ENCODE measurements around the gene SDR39U1.

SDR39U1 gene

DNA sequence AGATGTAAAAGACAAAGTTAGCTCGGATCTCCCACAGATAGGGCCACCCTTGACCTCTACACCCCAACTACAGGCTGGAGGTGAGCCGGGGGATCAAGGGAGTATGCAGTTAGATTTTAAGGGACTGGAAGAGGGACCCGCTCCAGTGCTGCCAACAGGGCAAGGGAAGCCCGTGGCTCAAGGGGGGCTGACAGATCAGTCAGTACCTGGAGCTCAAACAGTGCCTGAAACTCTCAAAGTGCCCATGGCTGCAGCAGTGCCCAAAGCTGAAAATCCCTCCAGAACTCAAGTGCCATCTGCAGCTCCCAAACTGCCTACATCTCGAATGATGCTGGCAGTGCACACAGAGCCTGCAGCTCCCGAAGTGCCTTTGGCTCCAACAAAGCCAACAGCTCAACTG lies 33.4 kb downstream of the SDR39U1 start:
- Histone ChIP-seq H3K4me3 (ENCODE audit: severe bottlenecking) (no peak overlapping the region), H3K9me3 (ENCODE audit: severe bottlenecking) (no peaks in the 10 kb centered on the region), H3K27me3 (ENCODE audit: insufficient read depth, poor library complexity, severe bottlenecking) (no peaks in the 10 kb centered on the region), H3K36me3 (ENCODE audit: low read depth) (no peaks in the 10 kb centered on the region), H3K4me1 (ENCODE audit: insufficient read depth, poor library complexity, severe bottlenecking) (no peaks in the 10 kb centered on the region), H3K27ac (ENCODE audit: poor library complexity, severe bottlenecking) (no peak overlapping the region)
- no peak for DNase-seq (ENCODE audit: low spot score)
- TF ChIP-seq, protein P1, sequence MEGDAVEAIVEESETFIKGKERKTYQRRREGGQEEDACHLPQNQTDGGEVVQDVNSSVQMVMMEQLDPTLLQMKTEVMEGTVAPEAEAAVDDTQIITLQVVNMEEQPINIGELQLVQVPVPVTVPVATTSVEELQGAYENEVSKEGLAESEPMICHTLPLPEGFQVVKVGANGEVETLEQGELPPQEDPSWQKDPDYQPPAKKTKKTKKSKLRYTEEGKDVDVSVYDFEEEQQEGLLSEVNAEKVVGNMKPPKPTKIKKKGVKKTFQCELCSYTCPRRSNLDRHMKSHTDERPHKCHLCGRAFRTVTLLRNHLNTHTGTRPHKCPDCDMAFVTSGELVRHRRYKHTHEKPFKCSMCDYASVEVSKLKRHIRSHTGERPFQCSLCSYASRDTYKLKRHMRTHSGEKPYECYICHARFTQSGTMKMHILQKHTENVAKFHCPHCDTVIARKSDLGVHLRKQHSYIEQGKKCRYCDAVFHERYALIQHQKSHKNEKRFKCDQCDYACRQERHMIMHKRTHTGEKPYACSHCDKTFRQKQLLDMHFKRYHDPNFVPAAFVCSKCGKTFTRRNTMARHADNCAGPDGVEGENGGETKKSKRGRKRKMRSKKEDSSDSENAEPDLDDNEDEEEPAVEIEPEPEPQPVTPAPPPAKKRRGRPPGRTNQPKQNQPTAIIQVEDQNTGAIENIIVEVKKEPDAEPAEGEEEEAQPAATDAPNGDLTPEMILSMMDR (IDR thresholded peaks at IDR 0.05; ENCODE audit: poor library complexity, severe bottlenecking): no peak
- no peak for ATAC-seq (ENCODE audit: low read depth)

DNA sequence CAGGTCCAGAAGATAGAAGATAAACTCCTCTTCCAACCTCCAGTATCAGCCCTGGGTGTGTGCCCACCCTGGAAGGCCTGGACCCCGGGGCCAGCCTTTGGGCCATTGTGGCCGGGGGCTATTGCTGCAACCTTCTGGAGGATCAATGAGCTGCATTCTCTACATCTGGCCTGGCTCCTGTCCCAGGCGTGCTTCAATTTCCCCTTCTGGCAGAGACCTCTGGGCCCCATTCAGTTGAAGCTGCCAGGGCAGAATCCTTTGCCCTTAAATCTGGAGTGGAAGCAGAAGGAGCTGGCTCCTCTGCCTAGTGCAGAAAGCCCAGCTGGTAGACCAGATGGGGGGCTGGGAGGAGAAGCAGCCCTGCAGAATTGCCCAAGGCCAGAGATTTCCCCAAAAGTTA lies 33.8 kb downstream of the SDR39U1 start:
- Histone ChIP-seq H3K27me3 (ENCODE audit: insufficient read depth, poor library complexity, severe bottlenecking) (no peaks in the 10 kb centered on the region), H3K4me3 (ENCODE audit: severe bottlenecking) (no peak overlapping the region), H3K36me3 (ENCODE audit: low read depth) (no peaks in the 10 kb centered on the region), H3K4me1 (ENCODE audit: insufficient read depth, poor library complexity, severe bottlenecking) (no peaks in the 10 kb centered on the region), H3K9me3 (ENCODE audit: severe bottlenecking) (no peaks in the 10 kb centered on the region), H3K27ac (ENCODE audit: poor library complexity, severe bottlenecking) (no peak overlapping the region)
- TF ChIP-seq, protein P1 (IDR thresholded peaks at IDR 0.05; ENCODE audit: poor library complexity, severe bottlenecking): no peak
- DNase-seq (ENCODE audit: low spot score): no peak
- no peak for ATAC-seq (ENCODE audit: low read depth)

- Histone ChIP-seq H3K27ac (ENCODE audit: poor library complexity, severe bottlenecking) (no peak overlapping the region), H3K9me3 (ENCODE audit: severe bottlenecking) (no peaks in the 10 kb centered on the region), H3K4me1 (ENCODE audit: insufficient read depth, poor library complexity, severe bottlenecking) (no peaks in the 10 kb centered on the region), H3K4me3 (ENCODE audit: severe bottlenecking) (no peak overlapping the region), H3K27me3 (ENCODE audit: insufficient read depth, poor library complexity, severe bottlenecking) (no peaks in the 10 kb centered on the region), H3K36me3 (ENCODE audit: low read depth) (no peaks in the 10 kb centered on the region)
- ATAC-seq (ENCODE audit: low read depth) (no peak), DNase-seq (ENCODE audit: low spot score) (no peak)
- TF ChIP-seq, protein P1 (IDR thresholded peaks at IDR 0.05; ENCODE audit: poor library complexity, severe bottlenecking): no peak
Measured at GRCh38 chr14:24407608-24408325, 34.8 kb downstream of the SDR39U1 start.

- H3K36me3 ChIP-seq (ENCODE audit: low read depth): no peaks in the 10 kb centered on the region
- TF ChIP-seq, protein P1 (IDR thresholded peaks at IDR 0.05; ENCODE audit: poor library complexity, severe bottlenecking): no peak
- H3K27me3 ChIP-seq (ENCODE audit: insufficient read depth, poor library complexity, severe bottlenecking): no peaks in the 10 kb centered on the region
- H3K4me3 ChIP-seq (ENCODE audit: severe bottlenecking): no peak overlapping the region
- ATAC-seq (ENCODE audit: low read depth) (no peak), DNase-seq (ENCODE audit: low spot score) (no peak)
- H3K9me3 ChIP-seq (ENCODE audit: severe bottlenecking): no peaks in the 10 kb centered on the region
- H3K4me1 ChIP-seq (ENCODE audit: insufficient read depth, poor library complexity, severe bottlenecking): no peaks in the 10 kb centered on the region
- no peak overlapping the region for H3K27ac ChIP-seq (ENCODE audit: poor library complexity, severe bottlenecking)
Measured at GRCh38 chr14:24406416-24406815, 36.2 kb downstream of the SDR39U1 start.

DNA sequence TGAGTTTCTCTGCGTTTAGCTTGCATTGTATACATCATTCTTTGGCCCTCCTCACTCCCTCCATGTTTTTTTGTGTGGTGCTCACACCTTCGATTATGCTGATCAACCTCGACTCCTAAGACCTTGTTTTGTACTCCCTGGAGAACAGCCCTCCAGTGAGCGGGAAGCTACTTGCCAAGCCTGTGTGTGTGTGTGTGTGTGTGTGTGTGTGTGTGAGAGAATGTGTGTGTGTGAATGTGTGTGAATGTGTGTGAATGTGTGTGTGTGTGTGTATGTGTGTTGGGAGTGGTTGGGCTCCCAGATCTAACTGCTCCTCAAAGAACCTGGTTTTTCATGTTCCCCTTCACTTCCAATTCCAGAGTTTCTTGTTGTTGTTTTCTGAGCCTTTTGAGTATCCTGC lies 37.8 kb downstream of the SDR39U1 start:
- TF ChIP-seq, protein P1 (IDR thresholded peaks at IDR 0.05; ENCODE audit: poor library complexity, severe bottlenecking): no peak
- H3K9me3 ChIP-seq (ENCODE audit: severe bottlenecking): no peaks in the 10 kb centered on the region
- H3K4me3 ChIP-seq (ENCODE audit: severe bottlenecking): no peak overlapping the region
- H3K27me3 ChIP-seq (ENCODE audit: insufficient read depth, poor library complexity, severe bottlenecking): no peaks in the 10 kb centered on the region
- no peak overlapping the region for H3K27ac ChIP-seq (ENCODE audit: poor library complexity, severe bottlenecking)
- ATAC-seq (ENCODE audit: low read depth) (no peak), DNase-seq (ENCODE audit: low spot score) (no peak)
- no peaks in the 10 kb centered on the region for H3K4me1 ChIP-seq (ENCODE audit: insufficient read depth, poor library complexity, severe bottlenecking)
- no peaks in the 10 kb centered on the region for H3K36me3 ChIP-seq (ENCODE audit: low read depth)
